GM12878 (cell line): ENCODE results near the gene RASSF10. TPM values are rescaled to one million over a fixed set of nuclear protein-coding genes. Genes with fewer than 3 reads are reported as not detected.

Experiments
- ATAC-seq: fragments of 200-7000 bp; cut with Tn5 transposase; 3 replicates; pipeline ENCODE4 v1.9.1; 2020; ENCODE audit warnings: mild to moderate bottlenecking, moderate library complexity
- BruUV-seq: library from RNA; stranded (reverse); fragments of 400-500 nt; replicated peaks from 2 replicates; lab custom pipeline; 2021; lab: Mats Ljungman, UMichigan
- CTCF ChIA-PET: fragments of 300-600 bp; sonication (Branson Sonifier 250); formaldehyde crosslinking; extraction: SDS; loops from one replicate; lab custom pipeline; 2021; ENCODE audit warnings: inconsistent platforms; lab: Yijun Ruan, JAX
- POLR2A ChIA-PET: fragments of 350-600 bp; formaldehyde crosslinking; extraction: SDS; loops from one replicate; lab custom pipeline; 2021; ENCODE audit warnings: inconsistent platforms; lab: Charles Lee
- RAD21 ChIA-PET: fragments of 300-600 bp; sonication (Branson Sonifier 250); formaldehyde crosslinking; loops from one replicate; lab custom pipeline; 2023; ENCODE audit warnings: antibody characterized with exemption; ENCODE audit not compliant: unreplicated experiment; lab: Charles Lee
- SMC1A ChIA-PET: fragments of 300-600 bp; sonication (Branson Sonifier 250); formaldehyde crosslinking; loops from one replicate; lab custom pipeline; 2023; ENCODE audit not compliant: unreplicated experiment, uncharacterized antibody; lab: Charles Lee
- DNase-seq: peaks from one replicate; pipeline ENCODE4 v3.0.0-alpha.2; 2011; ENCODE audit warnings: low read depth, low spot score
- FAIRE-seq: peaks from 3 replicates; lab custom pipeline; 2011; peaks lifted over from hg19 to GRCh38; lab: Jason Lieb, UNC
- H2AFZ ChIP-seq: 2 replicates; pipeline ENCODE4 v1.6.0; 2011; ENCODE audit warnings: low read depth, low read length, control low read depth; ENCODE audit not compliant: control insufficient read depth
- H3K27ac ChIP-seq: 2 replicates; pipeline ENCODE4 v1.5.1; 2011; ENCODE audit warnings: control low read depth; ENCODE audit not compliant: control insufficient read depth, insufficient read depth
- H3K27me3 ChIP-seq, 2 experiments: replicated peaks in 1 of 2; 2 replicates each; pipeline versions ENCODE4 v1.6.0 to v1.6.1; 2011; ENCODE audit warnings: low read length in 1 of 2; ENCODE audit not compliant: control insufficient read depth in 2 of 2, insufficient read depth in 2 of 2
- H3K36me3 ChIP-seq, 2 experiments: 2 replicates each; pipeline ENCODE4 v1.5.1; 2011; ENCODE audit warnings: low read length in 1 of 2; ENCODE audit not compliant: control insufficient read depth in 2 of 2, insufficient read depth in 2 of 2
- H3K4me1 ChIP-seq: 2 replicates; pipeline ENCODE4 v1.6.1; 2011; ENCODE audit warnings: mild to moderate bottlenecking, low read length, moderate library complexity, mixed read lengths; ENCODE audit not compliant: control insufficient read depth, insufficient read depth
- H3K4me2 ChIP-seq: 2 replicates; pipeline ENCODE4 v1.6.0; 2011; ENCODE audit warnings: control low read depth; ENCODE audit not compliant: control insufficient read depth, insufficient read depth
- H3K4me3 ChIP-seq: fragments of 200-600 bp; sonication (generic); 2 replicates; pipeline ENCODE4 v1.5.1; 2016
- H3K79me2 ChIP-seq: 2 replicates; pipeline ENCODE4 v1.6.0; 2011; ENCODE audit warnings: low read length; ENCODE audit not compliant: control insufficient read depth, insufficient read depth
- H3K9ac ChIP-seq: 2 replicates; pipeline ENCODE4 v1.8.0; 2011; ENCODE audit warnings: low read length, control low read depth, mixed read lengths; ENCODE audit not compliant: control insufficient read depth, insufficient read depth
- H3K9me3 ChIP-seq: replicated peaks from 3 replicates; pipeline ENCODE4 v1.5.1; 2011; ENCODE audit warnings: mild to moderate bottlenecking, low read length; ENCODE audit not compliant: control insufficient read depth, insufficient read depth
- H4K20me1 ChIP-seq: 2 replicates; pipeline ENCODE4 v1.6.0; 2011; ENCODE audit not compliant: control insufficient read depth, insufficient read depth
- CBX5 ChIP-seq: sonication (generic); IDR thresholded peaks from 2 replicates; pipeline ENCODE4 v1.6.1; 2016; ENCODE audit warnings: low read depth, moderate library complexity, mild to moderate bottlenecking, inconsistent platforms
- KAT2A ChIP-seq: conservative IDR thresholded peaks from 2 replicates; pipeline ENCODE4 v1.6.1; 2011; ENCODE audit warnings: low read depth, low read length; ENCODE audit not compliant: control insufficient read depth
- MTA2 ChIP-seq: fragments of 450-650 bp; IDR thresholded peaks from 2 replicates; pipeline ENCODE4 v1.6.1; 2016; ENCODE audit warnings: low read depth, mild to moderate bottlenecking, moderate library complexity
- NFXL1 ChIP-seq: fragments of 450-650 bp; IDR thresholded peaks from 2 replicates; pipeline ENCODE4 v1.6.1; 2017; ENCODE audit warnings: antibody characterized with exemption, mild to moderate bottlenecking, borderline replicate concordance
- POLR2AphosphoS2 ChIP-seq: IDR thresholded peaks from 2 replicates; pipeline ENCODE4 v1.6.1; 2011; ENCODE audit warnings: low read depth, mild to moderate bottlenecking, low read length, improper control_type of control experiment, moderate library complexity
- SMAD1 ChIP-seq: fragments of 450-650 bp; IDR thresholded peaks from 2 replicates; pipeline ENCODE4 v1.6.1; 2018; ENCODE audit warnings: mild to moderate bottlenecking, low read depth; ENCODE audit not compliant: partially characterized antibody
- TAF1 ChIP-seq: IDR thresholded peaks from 2 replicates; pipeline ENCODE4 v1.6.1; 2011; ENCODE audit warnings: mild to moderate bottlenecking, low read depth, low read length, borderline replicate concordance
- TCF3 ChIP-seq: IDR thresholded peaks from 2 replicates; pipeline ENCODE4 v1.6.1; 2012; ENCODE audit warnings: low read depth, mild to moderate bottlenecking, low read length, borderline replicate concordance; ENCODE audit not compliant: insufficient read depth
- WGBS: methylation state at CpG from one replicate; pipeline ENCODE4 v1.1.6; 2016; ENCODE audit warnings: low lambda C conversion rate; ENCODE audit not compliant: insufficient replicate concordance, insufficient coverage; ENCODE audit errors: missing lambda C conversion rate; 5-methylcytosine and 5-hydroxymethylcytosine counted together
- in situ Hi-C: fragments of 300-500 bp; cut with MboI; formaldehyde crosslinking; loops from 9 replicates; pipeline ENCODE4 v1.14.3; 2018; ENCODE audit warnings: mixed read lengths
- intact Hi-C: fragments of 100-400 bp; cut with micrococcal nuclease; formaldehyde crosslinking; loops from one replicate; pipeline ENCODE4 v1.14.2; 2022; ENCODE audit not compliant: unreplicated experiment
- polyA plus RNA-seq, 11 experiments: library from polyadenylated mRNA; depleted of rRNA in 4 of 11; unstranded in 6 of 11; stranded (reverse) in 5 of 11; fragments of >200 nt; fragmentation: Nextera tagmentation in 4 of 11; fragmentation: Illumina TruSeq in 1 of 11; extraction: Ambion mirVana in 4 of 11; extraction: Trizol in 1 of 11; gene quantifications; 1 replicate in 1 of 11; 2 replicates in 10 of 11; pipeline versions ENCODE4 v1.2.1 to v1.2.3, GENCODE V29; 2011 to 2016; ENCODE audit warnings: inconsistent platforms in 2 of 11, missing spikeins in 2 of 11, low read depth in 1 of 11
- total RNA-seq, 4 experiments: library from RNA; depleted of rRNA in 3 of 4; stranded (reverse); fragments of >200 nt in 3 of 4; fragmentation: Illumina TruSeq in 1 of 4; extraction: Trizol in 1 of 4; gene quantifications; 2 replicates each; pipeline versions ENCODE4 v1.2.1 to v1.2.3, GENCODE V29; 2013 to 2021
- TF ChIP-seq, protein P1 (sequence below): IDR thresholded peaks from 2 replicates; pipeline ENCODE4 v1.6.1; 2012; ENCODE audit warnings: low read depth, low read length, improper control_type of control experiment
- TF ChIP-seq, protein P2 (sequence below): fragments of 450-650 bp; IDR thresholded peaks from 2 replicates; pipeline ENCODE4 v1.6.1; 2016; ENCODE audit warnings: mild to moderate bottlenecking, moderate library complexity, borderline replicate concordance
- TF ChIP-seq, protein P3 (sequence below): fragments of 150-350 bp; IDR thresholded peaks from 2 replicates; pipeline ENCODE4 v1.6.1; 2014; ENCODE audit warnings: mild to moderate bottlenecking, low read depth, low read length
- TF ChIP-seq, protein P4 (sequence below): fragments of 450-650 bp; IDR thresholded peaks from 2 replicates; pipeline ENCODE4 v1.6.1; 2017; ENCODE audit warnings: borderline replicate concordance

The RASSF10 gene
- total and polyA plus RNA-seq, 10 of the 15 experiments (the other 5 are each of a cell fraction or from before 2014, with no cell fraction given), result 0.03 to 0.23 (median 0.09) TPM; not detected in 6

DNA sequence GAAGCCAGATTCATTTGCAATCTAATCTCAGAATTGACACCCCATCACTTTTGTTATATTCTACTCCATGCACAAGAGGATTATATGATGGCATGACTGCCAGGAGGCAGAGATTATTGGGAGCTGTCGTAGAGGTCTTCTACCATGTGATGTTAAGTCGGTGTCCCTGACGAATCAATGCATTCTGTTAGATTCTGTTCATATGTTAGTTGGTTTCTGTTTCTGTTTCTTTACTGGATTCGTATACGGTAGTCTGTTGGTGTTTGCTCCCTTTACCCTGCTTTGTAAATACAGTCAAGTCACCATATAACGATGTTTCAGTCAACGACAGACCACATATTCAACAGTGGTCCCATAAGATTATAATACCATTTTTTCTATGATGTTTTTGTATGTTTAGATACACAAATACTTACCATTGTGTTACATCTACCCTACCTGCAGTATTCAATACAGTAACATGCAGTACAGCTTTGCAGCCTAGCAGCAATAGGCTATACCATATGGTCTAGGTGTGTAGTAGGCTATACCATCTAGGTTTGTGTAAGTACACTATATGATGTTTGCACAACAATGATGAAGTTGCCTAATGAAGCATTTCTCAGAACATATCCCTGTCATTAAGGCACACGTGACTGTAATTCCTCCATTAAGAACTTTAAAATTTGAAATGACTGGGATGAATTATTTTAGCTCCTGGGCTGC is 22.8 kb upstream of the RASSF10 start (continued):
- TF ChIP-seq CBX5 (no peak), SMAD1 (no peak)

DNA sequence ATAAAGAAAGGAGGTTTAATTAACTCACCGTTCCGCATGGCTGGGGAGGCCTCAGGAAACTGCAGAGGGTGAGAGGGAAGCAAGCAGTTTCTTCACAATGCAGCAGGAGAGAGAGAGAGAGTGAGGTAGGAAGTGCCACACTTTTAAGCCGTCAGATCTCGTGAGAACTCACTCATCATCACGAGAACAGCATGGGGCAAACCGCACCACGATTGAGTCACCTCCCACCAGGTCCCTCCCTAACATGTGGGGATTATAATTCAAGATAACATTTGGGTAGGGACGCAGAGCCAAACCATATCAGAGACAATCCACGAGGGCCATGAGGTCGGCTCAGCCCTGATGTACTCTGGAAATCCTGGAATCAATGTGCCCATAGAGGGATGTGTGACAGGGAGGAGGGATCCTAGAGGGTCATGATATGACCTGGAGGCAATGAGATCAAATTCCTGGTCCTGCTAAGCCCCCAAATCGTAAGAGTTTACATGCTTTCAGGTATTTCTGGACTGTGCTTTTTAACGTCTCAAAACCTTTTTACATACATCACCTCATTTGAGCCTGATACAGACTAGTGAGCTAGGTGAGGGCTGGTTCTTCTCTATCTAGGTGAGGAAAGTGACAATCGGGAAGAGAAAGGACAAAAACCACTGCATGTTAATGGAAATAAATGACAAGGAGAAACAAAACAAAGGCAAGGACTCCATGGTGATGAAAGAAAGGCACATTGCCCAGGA is 19.5 kb upstream of the RASSF10 start:
- RAD21 ChIA-PET, result no interaction called here
- no peak overlapping the region for H3K27ac ChIP-seq
- no peaks in the 10 kb centered on the region for H3K36me3 ChIP-seq
- in situ Hi-C loops, result no loop called here
- H2AFZ ChIP-seq, result no peak overlapping the region
- no peak overlapping the region for H3K4me2 ChIP-seq
- SMC1A ChIA-PET, result no interaction called here
- 23% methylated on average over 13 of the region's 13 CpGs for WGBS
- no peaks in the 10 kb centered on the region for H3K79me2 ChIP-seq
- H3K9me3 ChIP-seq, result no peaks in the 10 kb centered on the region
- ATAC-seq (peak; percentile 27; the same call in 2 of the 3 replicates), FAIRE-seq (no peak), DNase-seq (no peak)
- no peak overlapping the region for H3K9ac ChIP-seq
- no peak overlapping the region for H3K4me3 ChIP-seq
- POLR2A ChIA-PET, result no interaction called here
- H3K4me1 ChIP-seq, result no peaks in the 10 kb centered on the region
- no peaks in the 10 kb centered on the region for H4K20me1 ChIP-seq
- intact Hi-C loops, result no loop called here
- CTCF ChIA-PET, result no interaction called here
- no peaks in the 10 kb centered on the region for H3K27me3 ChIP-seq
- no TSS peak for BruUV-seq
- TF ChIP-seq NFXL1 (no peak), TCF3 (no peak), MTA2 (no peak), TAF1 (no peak), POLR2AphosphoS2 (no peak), KAT2A (no peak)
- TF ChIP-seq, protein P1, sequence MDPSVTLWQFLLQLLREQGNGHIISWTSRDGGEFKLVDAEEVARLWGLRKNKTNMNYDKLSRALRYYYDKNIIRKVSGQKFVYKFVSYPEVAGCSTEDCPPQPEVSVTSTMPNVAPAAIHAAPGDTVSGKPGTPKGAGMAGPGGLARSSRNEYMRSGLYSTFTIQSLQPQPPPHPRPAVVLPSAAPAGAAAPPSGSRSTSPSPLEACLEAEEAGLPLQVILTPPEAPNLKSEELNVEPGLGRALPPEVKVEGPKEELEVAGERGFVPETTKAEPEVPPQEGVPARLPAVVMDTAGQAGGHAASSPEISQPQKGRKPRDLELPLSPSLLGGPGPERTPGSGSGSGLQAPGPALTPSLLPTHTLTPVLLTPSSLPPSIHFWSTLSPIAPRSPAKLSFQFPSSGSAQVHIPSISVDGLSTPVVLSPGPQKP, result no peak
- TF ChIP-seq, protein P2, sequence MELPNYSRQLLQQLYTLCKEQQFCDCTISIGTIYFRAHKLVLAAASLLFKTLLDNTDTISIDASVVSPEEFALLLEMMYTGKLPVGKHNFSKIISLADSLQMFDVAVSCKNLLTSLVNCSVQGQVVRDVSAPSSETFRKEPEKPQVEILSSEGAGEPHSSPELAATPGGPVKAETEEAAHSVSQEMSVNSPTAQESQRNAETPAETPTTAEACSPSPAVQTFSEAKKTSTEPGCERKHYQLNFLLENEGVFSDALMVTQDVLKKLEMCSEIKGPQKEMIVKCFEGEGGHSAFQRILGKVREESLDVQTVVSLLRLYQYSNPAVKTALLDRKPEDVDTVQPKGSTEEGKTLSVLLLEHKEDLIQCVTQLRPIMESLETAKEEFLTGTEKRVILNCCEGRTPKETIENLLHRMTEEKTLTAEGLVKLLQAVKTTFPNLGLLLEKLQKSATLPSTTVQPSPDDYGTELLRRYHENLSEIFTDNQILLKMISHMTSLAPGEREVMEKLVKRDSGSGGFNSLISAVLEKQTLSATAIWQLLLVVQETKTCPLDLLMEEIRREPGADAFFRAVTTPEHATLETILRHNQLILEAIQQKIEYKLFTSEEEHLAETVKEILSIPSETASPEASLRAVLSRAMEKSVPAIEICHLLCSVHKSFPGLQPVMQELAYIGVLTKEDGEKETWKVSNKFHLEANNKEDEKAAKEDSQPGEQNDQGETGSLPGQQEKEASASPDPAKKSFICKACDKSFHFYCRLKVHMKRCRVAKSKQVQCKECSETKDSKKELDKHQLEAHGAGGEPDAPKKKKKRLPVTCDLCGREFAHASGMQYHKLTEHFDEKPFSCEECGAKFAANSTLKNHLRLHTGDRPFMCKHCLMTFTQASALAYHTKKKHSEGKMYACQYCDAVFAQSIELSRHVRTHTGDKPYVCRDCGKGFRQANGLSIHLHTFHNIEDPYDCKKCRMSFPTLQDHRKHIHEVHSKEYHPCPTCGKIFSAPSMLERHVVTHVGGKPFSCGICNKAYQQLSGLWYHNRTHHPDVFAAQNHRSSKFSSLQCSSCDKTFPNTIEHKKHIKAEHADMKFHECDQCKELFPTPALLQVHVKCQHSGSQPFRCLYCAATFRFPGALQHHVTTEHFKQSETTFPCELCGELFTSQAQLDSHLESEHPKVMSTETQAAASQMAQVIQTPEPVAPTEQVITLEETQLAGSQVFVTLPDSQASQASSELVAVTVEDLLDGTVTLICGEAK, result no peak
- TF ChIP-seq, protein P3, sequence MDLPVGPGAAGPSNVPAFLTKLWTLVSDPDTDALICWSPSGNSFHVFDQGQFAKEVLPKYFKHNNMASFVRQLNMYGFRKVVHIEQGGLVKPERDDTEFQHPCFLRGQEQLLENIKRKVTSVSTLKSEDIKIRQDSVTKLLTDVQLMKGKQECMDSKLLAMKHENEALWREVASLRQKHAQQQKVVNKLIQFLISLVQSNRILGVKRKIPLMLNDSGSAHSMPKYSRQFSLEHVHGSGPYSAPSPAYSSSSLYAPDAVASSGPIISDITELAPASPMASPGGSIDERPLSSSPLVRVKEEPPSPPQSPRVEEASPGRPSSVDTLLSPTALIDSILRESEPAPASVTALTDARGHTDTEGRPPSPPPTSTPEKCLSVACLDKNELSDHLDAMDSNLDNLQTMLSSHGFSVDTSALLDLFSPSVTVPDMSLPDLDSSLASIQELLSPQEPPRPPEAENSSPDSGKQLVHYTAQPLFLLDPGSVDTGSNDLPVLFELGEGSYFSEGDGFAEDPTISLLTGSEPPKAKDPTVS, result no peak
- TF ChIP-seq, protein P4, sequence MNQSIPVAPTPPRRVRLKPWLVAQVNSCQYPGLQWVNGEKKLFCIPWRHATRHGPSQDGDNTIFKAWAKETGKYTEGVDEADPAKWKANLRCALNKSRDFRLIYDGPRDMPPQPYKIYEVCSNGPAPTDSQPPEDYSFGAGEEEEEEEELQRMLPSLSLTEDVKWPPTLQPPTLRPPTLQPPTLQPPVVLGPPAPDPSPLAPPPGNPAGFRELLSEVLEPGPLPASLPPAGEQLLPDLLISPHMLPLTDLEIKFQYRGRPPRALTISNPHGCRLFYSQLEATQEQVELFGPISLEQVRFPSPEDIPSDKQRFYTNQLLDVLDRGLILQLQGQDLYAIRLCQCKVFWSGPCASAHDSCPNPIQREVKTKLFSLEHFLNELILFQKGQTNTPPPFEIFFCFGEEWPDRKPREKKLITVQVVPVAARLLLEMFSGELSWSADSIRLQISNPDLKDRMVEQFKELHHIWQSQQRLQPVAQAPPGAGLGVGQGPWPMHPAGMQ, result no peak
